Karpas-422 (cell line): ENCODE data around the gene PLCZ1. TPM values are rescaled to one million over a fixed set of nuclear protein-coding genes. Genes with fewer than 3 reads are reported as not detected.
"Not testable (repeated sequence)": the region's sequence is repeated elsewhere in the genome, so short reads cannot be mapped to it uniquely, and the experiment has no call there.

Source experiments
- DNase-seq: peaks from one replicate; pipeline ENCODE4 v3.0.0-alpha.2; 2015
- H2AFZ ChIP-seq: fragments of 200-600 bp; sonication (generic); 2 replicates; pipeline ENCODE4 v1.6.1; 2014; ENCODE audit warnings: antibody characterized with exemption, low read length, mixed read lengths
- H3K27ac ChIP-seq: fragments of 200-600 bp; sonication (generic); 2 replicates; pipeline ENCODE4 v1.5.1; 2014; ENCODE audit warnings: mild to moderate bottlenecking, low read length, moderate library complexity
- H3K27me3 ChIP-seq: fragments of 200-600 bp; sonication (generic); 2 replicates; pipeline ENCODE4 v1.6.1; 2014; ENCODE audit warnings: low read length, mixed read lengths
- H3K36me3 ChIP-seq: fragments of 200-600 bp; sonication (generic); 2 replicates; pipeline ENCODE4 v1.6.1; 2014; ENCODE audit warnings: low read length, mixed read lengths; ENCODE audit not compliant: insufficient read depth
- H3K4me1 ChIP-seq: fragments of 200-600 bp; sonication (generic); 2 replicates; pipeline ENCODE4 v1.6.1; 2014; ENCODE audit warnings: mild to moderate bottlenecking, low read length, mixed read lengths
- H3K4me2 ChIP-seq: fragments of 200-600 bp; sonication (generic); 2 replicates; pipeline ENCODE4 v1.6.1; 2014; ENCODE audit warnings: low read length, low read depth, mild to moderate bottlenecking; ENCODE audit not compliant: poor library complexity, severe bottlenecking
- H3K4me3 ChIP-seq: fragments of 200-600 bp; sonication (generic); 2 replicates; pipeline ENCODE4 v1.5.1; 2014; ENCODE audit warnings: mild to moderate bottlenecking, antibody characterized with exemption, low read length, mixed read lengths
- H3K79me2 ChIP-seq: fragments of 200-600 bp; sonication (generic); 2 replicates; pipeline ENCODE4 v1.6.1; 2014; ENCODE audit warnings: mild to moderate bottlenecking, low read length, mixed read lengths
- H3K9ac ChIP-seq: fragments of 200-600 bp; sonication (generic); 2 replicates; pipeline ENCODE4 v1.6.0; 2014; ENCODE audit warnings: low read length
- H3K9me2 ChIP-seq: fragments of 200-600 bp; sonication (generic), shearing (Covaris generic); replicated peaks from 2 replicates; pipeline ENCODE4 v1.6.0; 2014; ENCODE audit warnings: mild to moderate bottlenecking, low read length, moderate library complexity; ENCODE audit not compliant: insufficient read depth
- H3K9me3 ChIP-seq: fragments of 300-700, 200-600 bp; sonication (generic); 2 replicates; pipeline ENCODE4 v1.6.1; 2014; ENCODE audit warnings: low read length, mixed read lengths
- H4K20me1 ChIP-seq: fragments of 200-600 bp; sonication (generic); 2 replicates; pipeline ENCODE4 v1.6.1; 2014; ENCODE audit warnings: mild to moderate bottlenecking, antibody characterized with exemption, low read length, low read depth; ENCODE audit not compliant: insufficient read depth
- total RNA-seq: library from RNA; depleted of rRNA; stranded (reverse); fragments of >200 nt; shearing (Covaris generic); gene quantifications from 2 replicates; pipeline ENCODE4 v1.2.3, GENCODE V29; 2014; ENCODE audit warnings: low replicate concordance

Gene PLCZ1
- total RNA-seq, 1 experiment from 2014 or later = not detected

DNA sequence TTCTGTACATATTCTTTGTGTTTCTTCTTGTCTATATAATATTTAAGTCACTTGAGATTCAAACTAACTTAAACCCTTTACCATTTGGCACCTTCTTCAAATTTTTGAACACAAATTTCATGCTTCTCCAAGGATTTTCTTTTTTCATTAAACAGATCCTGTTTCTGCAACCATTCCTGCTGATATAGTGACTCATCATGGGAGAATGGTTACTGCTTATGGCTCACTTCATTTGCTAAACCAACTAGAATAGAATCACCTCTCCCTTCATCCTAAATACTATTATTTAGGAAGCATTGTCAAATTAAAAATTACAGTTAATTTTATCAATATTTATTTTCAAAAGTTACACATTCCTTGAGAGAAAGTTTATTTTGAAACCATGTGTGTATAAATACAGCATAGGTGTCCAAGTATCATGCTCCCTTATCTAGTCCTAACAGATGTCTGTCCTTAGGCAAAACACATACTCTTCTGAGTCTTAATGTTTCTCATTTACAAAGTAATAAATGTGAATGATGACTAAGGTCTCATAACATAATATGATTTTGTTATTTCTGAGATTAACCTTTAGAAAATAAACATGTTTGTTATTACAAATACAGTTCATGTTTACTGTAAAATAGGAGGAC is 40.7 kb downstream of the PLCZ1 start:
- Histone ChIP-seq H3K9me2 (no peaks in the 10 kb centered on the region), H3K79me2 (no peaks in the 10 kb centered on the region), H3K36me3 (no peaks in the 10 kb centered on the region), H3K4me1 (no peaks in the 10 kb centered on the region), H3K27me3 (no peaks in the 10 kb centered on the region), H2AFZ (no peak overlapping the region), H4K20me1 (no peaks in the 10 kb centered on the region), H3K9me3 (no peaks in the 10 kb centered on the region), H3K9ac (no peak overlapping the region), H3K4me2 (no peak overlapping the region), H3K4me3 (no peak overlapping the region), H3K27ac (no peak overlapping the region)
- no peak for DNase-seq

DNA sequence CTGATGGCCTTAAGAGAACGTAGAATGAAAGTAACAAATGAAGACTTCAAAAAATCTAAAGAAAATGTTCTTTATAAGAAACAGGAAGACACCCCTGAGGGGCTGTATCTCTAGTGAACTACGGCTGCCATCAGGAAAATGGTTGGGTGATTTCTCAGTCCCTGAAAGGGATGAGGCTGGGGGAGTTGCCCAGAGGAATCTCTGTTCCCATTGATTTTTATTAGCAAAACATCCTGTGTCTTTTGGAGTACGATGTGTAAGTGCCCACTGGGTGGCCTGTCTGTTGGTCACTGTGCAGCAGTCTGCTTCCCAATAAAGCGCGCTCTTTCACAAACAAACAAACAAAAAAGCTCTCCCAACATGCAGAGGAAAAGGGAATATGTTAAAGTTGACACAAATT is 43.8 kb downstream of the PLCZ1 start:
- H3K4me2 ChIP-seq, H3K9ac ChIP-seq, H3K36me3 ChIP-seq, H3K27ac ChIP-seq, H3K4me1 ChIP-seq, H2AFZ ChIP-seq, H3K79me2 ChIP-seq, H4K20me1 ChIP-seq, H3K9me2 ChIP-seq, DNase-seq, H3K27me3 ChIP-seq, H3K9me3 ChIP-seq, H3K4me3 ChIP-seq: not testable (repeated sequence)

DNA sequence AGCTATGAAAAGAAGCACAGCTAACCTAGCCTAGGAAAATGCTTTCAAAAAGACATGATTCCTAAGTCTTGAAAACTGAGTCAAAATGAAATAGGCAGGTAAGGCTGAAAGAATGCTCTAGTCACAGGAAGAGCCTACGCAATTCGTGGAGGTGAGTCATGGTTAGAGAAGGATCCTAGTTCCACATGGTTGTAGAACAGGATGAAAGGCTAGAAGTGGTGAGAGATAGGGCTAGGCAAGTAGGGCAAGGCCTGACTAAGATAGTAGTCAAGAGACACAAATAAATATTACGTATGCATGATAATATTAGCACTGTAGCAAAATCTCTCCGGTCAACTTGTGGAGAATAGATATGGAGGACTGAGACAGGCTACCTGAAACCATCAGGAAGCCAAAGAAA is 47.2 kb downstream of the PLCZ1 start:
- Histone ChIP-seq H3K4me2 (no peak overlapping the region), H3K4me3 (no peak overlapping the region), H3K4me1 (no peaks in the 10 kb centered on the region), H3K27ac (no peak overlapping the region), H3K9me2 (no peaks in the 10 kb centered on the region), H3K9me3 (no peaks in the 10 kb centered on the region), H3K36me3 (no peaks in the 10 kb centered on the region), H3K9ac (no peak overlapping the region), H4K20me1 (no peaks in the 10 kb centered on the region), H2AFZ (no peak overlapping the region), H3K79me2 (no peaks in the 10 kb centered on the region), H3K27me3 (no peaks in the 10 kb centered on the region)
- DNase-seq = no peak

DNA sequence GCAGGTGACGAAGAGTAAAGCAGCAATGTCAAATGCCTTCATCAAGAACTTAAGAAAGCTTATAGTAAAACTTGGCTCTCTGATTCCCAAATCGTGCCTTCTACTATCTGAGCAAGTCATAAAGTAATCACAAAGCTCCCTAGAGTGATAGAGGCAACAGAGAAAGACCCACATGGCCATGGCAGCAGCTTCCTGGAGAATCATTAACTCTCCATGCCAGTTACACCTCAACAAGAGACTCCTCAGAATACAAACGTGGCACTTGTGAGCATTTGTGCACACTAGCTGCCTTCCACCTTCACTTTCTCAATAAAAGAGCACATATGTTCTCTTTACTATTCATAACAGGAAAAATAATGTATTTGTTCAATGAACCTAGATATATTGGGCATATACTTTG is 48.0 kb downstream of the PLCZ1 start:
- H3K27me3 ChIP-seq = no peaks in the 10 kb centered on the region
- no peak overlapping the region for H3K4me2 ChIP-seq
- H3K4me3 ChIP-seq = no peak overlapping the region
- DNase-seq = no peak
- H3K9me3 ChIP-seq = no peaks in the 10 kb centered on the region
- no peaks in the 10 kb centered on the region for H4K20me1 ChIP-seq
- no peaks in the 10 kb centered on the region for H3K79me2 ChIP-seq
- no peak overlapping the region for H3K27ac ChIP-seq
- H2AFZ ChIP-seq = no peak overlapping the region
- no peaks in the 10 kb centered on the region for H3K36me3 ChIP-seq
- H3K9me2 ChIP-seq = no peaks in the 10 kb centered on the region
- no peaks in the 10 kb centered on the region for H3K4me1 ChIP-seq
- H3K9ac ChIP-seq = no peak overlapping the region

DNA sequence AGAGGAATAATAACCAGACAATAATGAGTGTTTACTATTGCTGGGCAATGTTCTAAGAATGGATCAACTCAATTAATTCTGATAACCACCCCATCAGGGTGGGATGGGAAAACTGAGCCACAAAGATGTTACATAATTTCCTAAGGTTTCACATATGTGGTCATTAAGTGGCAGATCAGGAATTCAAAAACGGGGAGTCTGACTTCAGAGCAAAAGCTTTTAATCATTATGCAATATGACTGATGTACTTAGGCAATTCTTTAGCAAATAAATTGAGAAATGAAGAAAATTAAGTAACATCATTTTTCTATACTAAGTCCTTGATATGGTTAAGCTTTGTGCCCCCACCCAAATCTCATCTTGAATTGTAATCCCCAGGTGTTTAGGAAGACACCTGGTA is 53.4 kb downstream of the PLCZ1 start:
- Histone ChIP-seq H3K79me2 (no peaks in the 10 kb centered on the region), H3K36me3 (no peaks in the 10 kb centered on the region), H4K20me1 (no peaks in the 10 kb centered on the region), H3K27me3 (no peaks in the 10 kb centered on the region), H3K9ac (no peak overlapping the region), H3K4me1 (no peaks in the 10 kb centered on the region), H3K4me2 (no peak overlapping the region), H3K27ac (no peak overlapping the region), H3K9me3 (no peaks in the 10 kb centered on the region), H3K4me3 (no peak overlapping the region), H3K9me2 (no peaks in the 10 kb centered on the region), H2AFZ (no peak overlapping the region)
- DNase-seq = no peak

DNA sequence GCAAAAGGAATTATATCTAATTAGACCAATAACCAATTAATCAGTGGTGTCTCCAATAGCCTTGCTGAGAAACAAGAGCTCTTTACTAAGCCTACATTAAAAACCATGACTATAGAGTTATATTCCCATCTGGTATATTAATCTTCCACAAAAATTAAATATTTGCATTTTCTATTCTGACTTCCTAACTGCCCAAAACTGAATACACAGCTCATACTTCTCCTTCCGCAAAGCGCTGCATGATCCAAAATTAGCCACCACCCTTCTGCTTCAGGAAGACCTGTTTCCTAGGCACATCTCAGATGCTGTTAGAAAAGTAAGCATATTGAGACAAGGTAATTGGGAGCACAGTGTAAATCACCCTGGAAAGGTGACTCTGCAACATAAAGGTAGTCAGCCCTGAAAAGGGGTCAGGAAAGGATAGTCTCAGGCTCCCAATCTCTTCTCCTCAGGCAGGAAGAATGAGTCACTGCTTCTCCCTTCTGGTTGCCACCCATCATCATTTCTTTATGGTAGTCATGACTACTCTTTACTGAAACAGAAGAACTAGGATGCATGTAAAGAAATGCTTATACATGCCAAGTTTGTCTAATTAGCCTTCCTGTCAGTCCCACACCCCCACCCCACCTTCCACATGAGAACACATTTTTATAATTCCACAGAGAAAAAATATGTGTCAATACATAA is 54.3 kb downstream of the PLCZ1 start:
- Histone ChIP-seq H3K4me3 (no peak overlapping the region), H3K4me2 (no peak overlapping the region), H3K4me1 (no peaks in the 10 kb centered on the region), H3K27me3 (no peaks in the 10 kb centered on the region), H2AFZ (no peak overlapping the region), H3K9ac (no peak overlapping the region), H3K9me2 (no peaks in the 10 kb centered on the region), H4K20me1 (no peaks in the 10 kb centered on the region), H3K36me3 (no peaks in the 10 kb centered on the region), H3K27ac (no peak overlapping the region), H3K9me3 (no peaks in the 10 kb centered on the region), H3K79me2 (no peaks in the 10 kb centered on the region)
- DNase-seq = no peak

DNA sequence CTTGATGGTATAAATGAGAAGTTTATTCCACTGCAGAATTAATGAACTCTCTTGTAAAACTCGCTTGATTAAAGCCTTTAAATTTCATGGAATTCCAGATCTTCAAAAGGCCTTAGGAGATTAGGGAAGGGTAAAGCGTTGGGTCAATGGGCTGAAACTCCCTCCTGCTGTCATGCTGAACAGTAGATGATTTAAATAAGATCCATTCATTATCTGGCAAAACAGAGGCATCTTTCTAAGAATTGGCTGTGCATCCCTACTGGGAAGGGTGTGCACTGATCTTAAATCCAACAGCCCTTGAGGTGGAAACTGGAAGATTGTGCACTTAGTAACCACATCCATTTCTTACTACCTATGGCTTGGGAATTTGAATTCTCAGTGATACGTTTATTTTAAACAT is 56.0 kb downstream of the PLCZ1 start:
- Histone ChIP-seq H3K4me1 (no peaks in the 10 kb centered on the region), H3K9ac (no peak overlapping the region), H3K36me3 (no peaks in the 10 kb centered on the region), H3K9me3 (no peaks in the 10 kb centered on the region), H2AFZ (no peak overlapping the region), H3K27me3 (no peaks in the 10 kb centered on the region), H3K9me2 (no peaks in the 10 kb centered on the region), H3K27ac (no peak overlapping the region), H3K4me2 (no peak overlapping the region), H4K20me1 (no peaks in the 10 kb centered on the region), H3K79me2 (no peaks in the 10 kb centered on the region), H3K4me3 (no peak overlapping the region)
- no peak for DNase-seq

DNA sequence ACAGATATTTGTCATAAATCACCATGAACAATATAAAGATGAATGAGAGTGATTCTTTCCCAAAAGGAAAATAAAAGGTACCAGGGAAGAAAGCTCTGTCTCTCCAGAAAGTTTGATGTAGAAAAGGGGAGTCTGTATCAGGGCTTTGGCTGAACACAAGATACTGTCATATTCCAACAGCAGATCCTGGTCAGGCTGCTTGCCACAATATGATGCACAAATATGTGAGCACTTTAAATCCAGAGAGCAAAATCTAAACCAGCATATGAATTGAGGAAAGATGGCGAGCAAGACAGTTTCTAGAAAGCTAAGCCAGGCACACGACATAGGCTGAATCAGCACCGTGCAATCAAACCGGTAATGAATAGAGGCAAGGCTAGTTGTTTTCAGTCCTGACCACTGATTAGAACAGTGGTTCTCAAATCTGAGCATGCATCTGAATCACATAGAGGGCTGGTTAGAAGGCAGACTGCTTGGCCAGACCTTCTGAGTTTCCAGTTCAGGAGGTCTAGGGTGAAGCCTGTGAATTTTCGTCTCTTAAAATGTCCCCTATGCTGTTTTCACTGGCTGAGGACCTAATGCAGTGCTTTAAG is 60.7 kb downstream of the PLCZ1 start:
- Histone ChIP-seq H3K36me3 (no peaks in the 10 kb centered on the region), H3K9me3 (no peaks in the 10 kb centered on the region), H2AFZ (no peak overlapping the region), H3K79me2 (no peaks in the 10 kb centered on the region), H3K27me3 (no peaks in the 10 kb centered on the region), H3K4me2 (no peak overlapping the region), H3K4me3 (no peak overlapping the region), H3K9ac (no peak overlapping the region), H3K4me1 (no peaks in the 10 kb centered on the region), H4K20me1 (no peaks in the 10 kb centered on the region), H3K27ac (no peak overlapping the region), H3K9me2 (no peaks in the 10 kb centered on the region)
- DNase-seq = no peak
